Jurkat, Clone E6-1 (cell line): ENCODE data around the gene CSTPP1.

Experiments
- DNase-seq: peaks from one replicate; pipeline ENCODE4 v3.0.0-alpha.2; 2011; ENCODE audit warnings: low read depth, low spot score
- H3K4me3 ChIP-seq: 2 replicates; pipeline ENCODE4 v1.5.1; 2011; ENCODE audit warnings: mild to moderate bottlenecking, low read length, control low read depth, moderate library complexity

Gene CSTPP1

DNA sequence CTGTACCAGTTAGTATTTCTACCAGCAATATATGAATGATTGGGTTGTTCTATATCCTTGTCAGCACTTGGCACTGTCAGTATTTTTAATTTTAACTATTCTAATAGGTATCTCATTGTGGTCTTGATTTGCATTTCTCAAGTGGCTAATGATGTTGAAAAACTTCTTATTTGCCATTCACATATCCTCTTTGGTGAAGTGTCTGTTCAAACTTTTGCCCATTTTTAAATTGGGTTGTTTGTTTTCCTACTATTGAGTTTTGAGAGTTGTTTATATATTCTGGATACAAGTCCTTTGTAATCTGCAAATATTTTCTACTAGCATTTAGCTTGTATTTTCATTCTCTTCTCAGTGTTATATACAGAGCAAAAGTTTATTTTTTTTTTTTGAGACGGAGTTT, 82.1 kb downstream of the CSTPP1 start:
- no peak overlapping the region for H3K4me3 ChIP-seq
- no peak for DNase-seq

DNA sequence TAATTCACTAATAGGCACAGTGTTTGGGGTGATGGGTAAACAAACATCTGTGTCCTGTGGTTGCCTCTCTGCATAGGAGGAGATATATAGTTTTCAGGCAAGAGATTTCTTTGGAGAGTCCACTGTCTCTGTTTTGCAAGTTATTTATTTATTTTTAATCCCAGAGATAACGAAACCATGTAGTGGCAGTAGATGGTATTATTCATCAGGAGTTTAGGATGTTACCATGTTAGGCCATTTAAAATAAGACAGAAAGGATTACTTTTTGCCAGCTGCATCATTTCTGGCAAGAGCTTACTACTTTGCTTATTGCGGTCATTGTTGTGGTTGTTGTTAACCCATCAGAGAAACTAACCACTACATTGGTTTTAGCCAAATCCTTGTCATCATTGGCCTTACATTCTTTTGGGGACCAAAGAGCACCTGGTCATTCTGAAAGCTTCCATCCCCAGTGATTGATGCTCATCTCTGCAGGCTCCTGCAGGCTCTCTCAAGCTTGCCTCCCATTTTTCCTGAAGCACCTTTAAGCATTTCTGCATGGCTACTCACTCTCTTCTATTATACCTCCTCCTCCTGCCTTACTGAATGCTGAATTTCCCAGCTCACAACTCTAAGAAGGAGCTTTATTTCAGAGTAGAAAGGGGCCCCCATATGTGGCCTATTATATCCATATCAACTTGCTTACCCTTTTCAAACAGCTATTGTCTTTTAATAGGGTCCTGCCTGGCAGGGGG, 84.4 kb downstream of the CSTPP1 start:
- no peak overlapping the region for H3K4me3 ChIP-seq
- no peak for DNase-seq

DNA sequence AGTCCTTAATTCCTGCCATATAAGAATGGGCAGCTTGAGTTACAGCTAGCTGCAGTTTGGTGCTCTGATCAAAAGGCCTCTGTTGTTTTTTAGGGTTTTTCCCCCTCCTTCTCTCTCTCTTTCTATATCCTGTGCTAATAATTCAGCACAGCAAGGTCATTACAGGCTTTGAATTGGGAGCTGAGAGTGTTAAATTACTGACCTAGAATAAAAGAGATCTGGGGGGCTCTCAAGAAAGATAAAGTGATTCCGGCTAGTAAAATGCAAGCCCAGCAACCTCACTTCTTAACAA, 84.9 kb downstream of the CSTPP1 start:
- DNase-seq: no peak
- H3K4me3 ChIP-seq: no peak overlapping the region

DNA sequence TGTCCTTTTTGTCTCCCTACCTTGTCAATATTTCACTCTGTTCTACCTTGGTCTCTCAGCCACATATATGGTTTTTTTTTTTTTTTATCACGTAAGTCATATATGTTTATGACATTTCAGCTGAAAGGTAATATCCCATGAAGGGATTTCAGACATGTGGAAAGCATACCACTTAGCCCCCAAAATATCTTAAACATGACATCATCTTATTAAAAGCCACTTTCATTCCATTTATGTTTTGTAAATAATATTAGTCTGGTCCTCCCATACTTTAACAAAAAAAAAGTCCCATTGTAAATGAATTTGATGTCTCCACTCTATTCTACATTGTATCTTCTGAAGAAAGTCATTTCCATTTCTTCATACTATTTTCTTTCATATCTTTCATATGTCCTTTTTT, 85.4 kb downstream of the CSTPP1 start:
- no peak for DNase-seq
- no peak overlapping the region for H3K4me3 ChIP-seq

DNA sequence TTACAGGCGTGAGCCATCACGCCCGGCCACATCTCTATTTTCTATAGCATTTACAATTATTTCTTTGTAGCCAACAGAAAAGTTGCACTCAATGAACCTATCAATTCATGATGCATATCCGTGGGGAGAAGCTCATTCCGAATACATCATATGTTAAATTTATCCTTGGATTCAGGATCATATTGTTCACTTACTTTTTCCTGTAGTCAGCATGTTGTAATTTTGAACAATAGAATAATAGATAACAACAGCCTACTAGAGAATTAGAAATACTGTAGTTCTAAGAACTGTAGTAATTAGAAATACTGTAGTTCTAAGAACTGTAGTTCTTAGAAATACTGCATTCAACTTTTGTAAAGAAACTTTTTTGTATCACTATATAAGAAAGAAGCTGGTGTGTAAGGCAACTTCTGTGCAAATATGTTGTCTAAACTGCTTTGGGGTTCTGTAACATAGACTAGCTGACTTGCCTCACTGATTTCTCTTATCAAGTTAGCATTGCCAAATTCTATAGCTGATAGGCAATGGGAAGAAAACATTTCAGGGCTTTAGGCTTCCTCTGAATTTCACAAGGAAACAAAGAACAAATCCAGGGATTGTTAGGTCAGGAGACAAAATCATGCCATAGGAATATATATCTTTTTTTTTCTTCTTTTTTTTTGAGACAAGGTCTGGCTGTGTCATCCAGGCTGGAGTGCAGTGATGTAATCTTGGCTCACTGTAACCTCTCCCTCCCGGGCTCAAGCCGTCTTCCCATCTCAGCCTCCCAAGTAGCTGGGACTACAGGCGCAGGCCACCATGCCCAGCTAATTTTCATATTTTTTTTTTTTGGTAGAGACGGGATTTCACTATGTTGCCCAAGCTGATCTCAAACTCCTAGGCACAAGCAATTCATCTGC, 91.9 kb downstream of the CSTPP1 start:
- no peak for DNase-seq

DNA sequence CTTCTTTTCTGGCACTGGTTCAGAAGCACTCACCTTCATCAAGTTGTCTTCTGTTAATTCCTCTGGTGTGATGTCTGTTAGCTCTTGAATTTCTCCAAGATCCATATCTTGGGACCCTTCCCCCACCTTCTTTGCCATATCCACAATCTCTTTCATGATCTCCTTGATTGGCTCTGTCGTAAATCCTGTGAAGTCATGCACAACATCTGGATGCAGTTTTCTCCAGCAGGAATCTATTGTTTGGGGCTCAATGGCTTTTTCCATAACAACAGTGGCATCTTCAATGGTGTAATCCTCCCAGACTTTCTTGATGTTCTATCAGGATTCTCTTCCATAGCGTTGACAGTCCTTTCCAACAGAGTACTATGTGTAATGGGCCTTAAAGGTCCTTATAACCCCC, 96.9 kb downstream of the CSTPP1 start:
- no peak overlapping the region for H3K4me3 ChIP-seq
- no peak for DNase-seq

More for the DNA sequence above, 91.9 kb downstream of the CSTPP1 start:
- no peak overlapping the region for H3K4me3 ChIP-seq

DNA sequence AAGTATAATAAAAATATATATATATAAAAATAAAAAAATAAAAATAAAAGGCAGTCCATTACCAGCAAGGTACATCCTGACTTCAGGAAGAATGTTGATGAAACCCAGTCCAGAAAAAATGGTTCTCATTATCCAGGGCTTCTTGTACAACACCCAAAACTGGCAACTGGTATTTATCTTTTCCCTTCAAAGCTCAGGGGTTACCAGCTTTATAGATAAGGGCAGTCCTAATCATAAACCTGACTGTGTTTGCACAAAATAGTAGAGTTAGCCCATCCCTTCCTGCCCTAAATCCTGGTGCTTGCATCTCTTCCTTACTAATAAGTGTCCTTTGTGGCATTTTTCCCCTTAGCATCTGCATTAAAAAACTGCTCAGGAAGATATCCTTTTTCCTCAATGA, 97.5 kb downstream of the CSTPP1 start:
- DNase-seq: no peak
- no peak overlapping the region for H3K4me3 ChIP-seq

DNA sequence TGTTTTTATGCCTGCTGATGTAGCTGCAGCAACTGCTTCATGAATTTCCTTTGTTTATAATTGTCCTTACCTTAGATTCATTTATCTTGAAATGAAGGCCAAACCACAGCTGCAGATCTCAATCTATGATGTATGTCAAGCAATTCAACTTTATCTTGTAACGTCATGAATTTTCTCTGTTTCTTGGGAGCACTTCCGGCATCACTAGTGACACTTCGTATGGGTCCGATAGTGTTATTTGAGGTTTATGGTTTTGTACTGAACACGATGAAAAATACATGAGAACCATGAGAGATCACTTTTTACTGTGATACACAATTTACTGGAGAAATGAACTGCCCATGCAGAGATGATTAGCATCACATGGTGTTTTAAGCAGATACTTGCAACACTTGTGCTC, 98.5 kb downstream of the CSTPP1 start:
- H3K4me3 ChIP-seq: no peak overlapping the region
- peak; percentile 12 for DNase-seq

DNA sequence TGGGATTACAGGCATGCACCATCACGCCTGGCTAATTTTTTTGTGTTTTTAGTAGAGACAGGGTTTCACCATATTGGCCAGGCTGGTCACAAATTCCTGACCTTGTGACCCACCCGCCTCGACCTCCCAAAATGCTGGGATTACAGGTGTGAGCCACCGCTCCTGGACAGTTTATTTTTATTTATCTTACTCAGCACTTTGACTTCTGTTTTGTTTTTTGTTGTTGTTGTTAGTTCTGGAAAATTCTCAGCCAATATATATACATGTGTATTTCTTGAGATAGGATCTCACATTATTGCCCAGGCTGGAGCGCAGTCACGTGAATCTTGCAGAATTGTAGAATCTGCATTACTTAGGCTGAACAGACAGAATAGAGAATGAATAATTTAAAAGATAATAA, 107.6 kb downstream of the CSTPP1 start:
- DNase-seq: no peak
- no peak overlapping the region for H3K4me3 ChIP-seq

DNA sequence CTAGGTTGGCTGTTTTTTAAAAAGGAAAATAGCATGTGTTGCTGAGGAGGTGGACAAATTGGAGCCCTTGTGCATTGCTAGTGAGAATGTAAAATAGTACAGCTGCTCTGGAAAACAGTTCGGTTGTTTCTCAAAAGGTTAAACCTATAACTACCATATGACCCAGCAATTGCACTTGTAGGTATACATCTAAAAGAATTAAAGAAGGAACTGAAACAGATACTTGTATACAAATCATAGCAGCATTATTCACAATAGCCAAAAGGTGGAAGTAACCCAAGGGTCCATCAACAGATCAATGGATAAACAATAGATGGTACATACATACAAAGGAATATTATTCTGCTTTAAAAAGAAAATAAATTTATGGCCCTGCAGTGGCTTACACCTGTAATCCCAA, 111.4 kb downstream of the CSTPP1 start:
- no peak for DNase-seq
- H3K4me3 ChIP-seq: no peak overlapping the region

DNA sequence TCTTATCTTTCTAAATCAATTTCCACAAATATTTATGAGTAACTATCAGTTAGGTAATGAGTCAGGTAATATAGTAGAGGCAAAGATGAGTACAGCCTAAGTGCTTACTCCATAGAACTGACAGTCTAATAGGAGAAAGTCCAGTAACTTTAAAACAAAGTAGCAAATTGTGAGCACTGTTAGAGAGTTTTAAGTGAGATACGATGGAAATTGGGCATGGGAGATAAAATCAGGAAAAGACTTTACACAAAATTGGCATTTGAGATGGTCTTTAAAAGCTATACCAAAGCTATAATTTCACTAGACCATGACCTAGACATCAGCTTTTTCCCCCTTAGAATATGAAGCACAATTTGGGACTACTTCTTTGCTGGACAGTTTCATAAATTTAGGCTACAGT, 113.7 kb downstream of the CSTPP1 start:
- DNase-seq: no peak

DNA sequence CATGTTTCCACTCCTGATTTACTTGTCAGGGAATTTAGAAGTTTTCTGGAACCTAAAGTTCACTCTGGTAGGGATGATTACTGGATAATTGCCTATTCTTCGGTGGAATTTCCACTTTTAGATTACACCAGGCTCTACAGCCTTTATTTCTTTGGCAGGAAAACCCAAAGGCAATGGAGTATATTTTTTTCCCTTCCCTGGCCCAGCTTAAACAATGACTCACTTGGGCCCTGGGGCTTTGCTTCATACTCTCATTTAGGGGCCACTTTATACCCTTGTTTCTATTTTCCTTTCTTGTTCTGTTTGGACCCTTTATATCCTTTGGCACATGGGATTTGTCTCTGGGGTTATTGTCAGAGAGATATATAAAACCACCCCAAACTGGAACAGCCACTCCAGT, 114.7 kb downstream of the CSTPP1 start:
- no peak for DNase-seq
- H3K4me3 ChIP-seq: no peak overlapping the region

More for the DNA sequence above, 113.7 kb downstream of the CSTPP1 start:
- no peak overlapping the region for H3K4me3 ChIP-seq

DNA sequence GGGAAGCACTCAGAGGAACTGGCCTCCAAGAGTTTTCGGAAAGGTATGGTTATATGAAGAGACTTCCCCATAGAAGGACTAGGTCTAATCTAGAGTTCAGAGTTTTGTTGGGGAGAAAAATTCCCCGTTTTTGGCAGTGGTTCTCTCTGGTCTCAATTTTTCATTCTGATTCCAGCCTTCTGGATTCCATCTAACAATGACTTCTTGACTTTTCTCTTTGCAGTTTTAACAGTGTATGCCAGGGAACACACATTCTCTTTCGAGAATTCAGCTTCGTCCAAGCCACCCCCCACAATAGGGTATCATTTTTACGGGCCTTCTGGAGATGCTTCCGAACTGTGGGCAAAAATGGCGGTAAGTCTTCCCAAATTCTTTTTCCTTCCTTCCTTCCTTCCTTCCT, 115.6 kb downstream of the CSTPP1 start:
- no peak overlapping the region for H3K4me3 ChIP-seq
- DNase-seq: no peak

DNA sequence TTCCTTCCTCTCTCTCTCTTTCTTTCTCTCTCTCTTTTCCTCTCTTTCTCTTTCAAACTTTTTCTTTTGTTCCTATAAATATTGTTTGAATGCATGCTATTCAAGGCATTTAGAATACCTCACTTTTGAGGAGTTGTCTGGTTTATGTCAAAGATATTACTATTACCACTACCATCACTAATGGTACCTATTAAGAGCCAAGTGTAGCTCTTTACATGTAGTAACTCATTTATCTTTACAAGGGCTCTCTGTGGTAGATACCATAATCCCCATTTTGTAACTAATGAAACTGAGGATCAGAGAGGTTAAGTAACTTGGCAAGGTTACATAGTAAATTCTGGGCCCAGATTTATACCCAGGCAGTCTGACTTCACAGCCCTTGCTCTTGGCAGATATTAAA, 116.0 kb downstream of the CSTPP1 start:
- no peak overlapping the region for H3K4me3 ChIP-seq

DNA sequence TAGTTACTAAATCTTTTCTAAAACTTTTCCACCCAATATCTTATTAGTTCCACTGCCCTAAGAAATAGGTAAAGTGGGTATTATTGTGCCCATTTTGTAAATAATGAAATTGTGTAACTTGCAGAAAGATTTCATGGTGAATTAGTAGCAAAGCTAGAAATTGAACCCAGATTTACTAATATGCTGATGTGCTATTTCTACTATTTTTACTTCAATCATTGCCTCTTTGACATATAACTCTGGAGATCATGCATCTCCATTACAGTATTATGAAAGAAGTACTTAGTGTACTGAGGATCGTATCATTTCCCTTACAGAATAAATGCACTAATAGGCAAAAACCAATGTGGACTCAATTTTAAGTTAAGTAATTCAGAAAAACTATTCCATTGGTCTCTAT, 119.0 kb downstream of the CSTPP1 start:
- no peak for DNase-seq
- no peak overlapping the region for H3K4me3 ChIP-seq

More for the DNA sequence above, 116.0 kb downstream of the CSTPP1 start:
- no peak for DNase-seq

DNA sequence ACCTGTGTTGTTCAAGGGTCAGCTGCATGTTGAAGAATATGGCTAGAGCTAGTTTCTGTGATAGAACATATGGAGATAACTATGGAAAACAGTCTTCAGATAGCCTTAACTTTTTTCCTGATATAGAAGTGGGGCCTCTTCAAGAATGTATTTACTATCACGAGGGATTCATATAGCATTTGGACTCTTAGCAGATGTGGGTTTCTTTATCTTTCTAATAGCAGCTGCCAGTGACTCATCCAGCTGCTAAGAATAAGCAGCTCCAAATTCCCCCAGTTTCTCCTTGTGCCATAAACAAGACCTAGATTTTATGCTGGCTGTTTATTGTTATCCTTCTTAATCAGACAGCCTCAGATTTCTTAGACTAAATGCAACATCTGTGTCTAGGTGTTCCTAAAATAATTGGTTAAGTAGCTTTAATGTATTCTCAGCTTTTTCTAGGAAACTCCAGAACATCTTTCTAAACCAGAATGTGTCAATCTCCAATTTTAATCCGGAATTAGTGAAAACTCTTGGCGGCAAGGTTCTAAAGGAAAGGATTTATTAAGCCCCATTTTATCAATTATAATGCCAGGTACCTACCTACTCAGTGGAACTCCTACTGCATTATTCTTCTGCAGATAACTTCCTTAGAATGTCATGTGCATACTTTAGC, 119.8 kb downstream of the CSTPP1 start:
- DNase-seq: no peak

DNA sequence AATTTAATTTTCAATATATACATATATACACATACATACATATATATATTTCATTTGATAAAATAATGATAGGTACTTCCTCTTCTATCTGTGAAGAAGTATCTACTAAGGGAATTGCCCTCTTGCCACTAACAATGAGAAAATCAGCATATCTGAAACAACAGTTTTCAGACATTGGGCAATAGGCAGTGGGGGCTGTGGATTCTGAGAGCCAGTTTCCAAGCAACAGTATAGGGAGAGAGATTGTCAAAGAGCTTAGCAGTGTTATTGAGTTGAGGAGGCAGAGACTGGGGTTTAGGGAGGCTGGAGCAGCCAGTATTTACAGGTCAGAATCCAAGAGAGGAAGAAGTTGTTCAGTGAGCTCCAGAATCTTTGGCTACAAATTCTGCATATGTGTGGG, 120.8 kb downstream of the CSTPP1 start:
- DNase-seq: no peak
- no peak overlapping the region for H3K4me3 ChIP-seq

More for the DNA sequence above, 119.8 kb downstream of the CSTPP1 start:
- no peak overlapping the region for H3K4me3 ChIP-seq

DNA sequence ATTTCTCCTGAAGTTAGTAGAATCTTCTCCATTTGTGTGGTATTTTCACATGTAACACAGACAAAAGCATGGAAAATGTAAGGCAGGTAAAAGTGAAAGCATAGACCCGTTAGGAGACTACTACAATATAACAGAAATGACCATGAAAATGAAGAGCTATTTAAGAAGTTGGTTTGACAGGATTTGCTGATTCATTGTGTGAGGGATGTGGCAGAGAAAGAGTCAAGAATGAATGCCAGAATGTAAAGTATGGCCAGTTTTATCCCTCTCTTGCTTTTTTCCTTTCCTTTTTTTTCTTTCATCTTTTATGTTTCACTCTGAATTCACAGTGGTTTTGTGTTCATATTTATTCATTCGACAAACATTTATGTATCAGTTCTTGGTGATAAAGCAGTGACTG, 124.2 kb downstream of the CSTPP1 start:
- no peak for DNase-seq
- H3K4me3 ChIP-seq: no peak overlapping the region

DNA sequence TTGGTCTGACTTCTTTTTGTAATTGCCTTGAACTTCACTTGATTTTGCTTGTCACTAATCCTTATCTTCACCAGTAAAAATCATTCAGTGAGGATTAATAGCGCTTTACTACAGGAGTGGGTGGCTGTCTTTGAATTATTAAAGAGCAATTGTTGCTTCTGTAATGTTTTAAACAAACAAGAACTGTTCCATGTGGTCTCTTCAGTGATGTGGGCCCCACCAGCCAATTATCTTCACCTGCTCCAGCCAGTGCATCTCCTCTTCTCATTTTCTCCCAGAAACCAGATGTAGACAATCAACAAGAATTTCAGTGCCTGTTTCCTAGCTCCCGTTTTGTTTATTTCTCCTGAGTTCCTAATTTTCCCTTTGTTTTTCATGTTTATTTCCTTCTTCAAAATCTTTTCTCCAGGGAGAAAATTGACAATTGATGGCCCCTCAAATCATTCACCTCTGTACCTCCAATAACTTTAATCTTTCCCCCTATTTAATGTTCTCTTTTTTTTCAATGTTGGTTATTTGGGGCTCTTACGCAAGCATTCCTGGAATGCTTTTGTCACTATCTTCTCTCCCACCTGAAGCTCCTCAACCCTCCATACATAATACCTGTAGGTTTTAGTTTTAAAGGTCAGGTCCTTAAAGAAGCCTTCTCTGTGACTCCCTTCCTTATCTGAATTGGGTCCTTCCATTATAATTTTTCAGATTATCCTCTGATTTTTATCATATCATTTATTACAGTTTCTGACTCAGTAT, 125.0 kb downstream of the CSTPP1 start:
- no peak overlapping the region for H3K4me3 ChIP-seq
- DNase-seq: no peak

DNA sequence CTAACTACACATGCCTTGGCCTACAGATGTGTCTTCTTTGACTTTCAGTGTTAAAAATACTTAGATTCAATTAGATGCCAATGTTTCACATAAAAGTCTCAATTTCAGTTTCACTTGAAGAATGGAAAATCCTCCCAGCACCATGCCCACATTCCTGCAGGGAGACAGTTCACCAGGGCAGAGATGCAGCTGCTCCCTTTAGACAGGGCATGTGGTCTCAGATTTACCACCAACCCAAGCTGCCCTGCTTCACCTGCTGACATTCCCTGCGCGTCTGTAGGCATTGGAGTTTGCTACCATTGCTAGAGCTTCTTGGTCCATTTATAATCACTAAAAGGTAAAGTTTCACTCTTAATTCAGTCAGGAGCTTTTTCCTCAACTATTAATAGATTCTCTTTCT, 126.2 kb downstream of the CSTPP1 start:
- DNase-seq: no peak
- no peak overlapping the region for H3K4me3 ChIP-seq
